Activated T-cell treated with anti-CD3 and anti-CD28 coated beads, Interleukin-2, amount 50 U/mL, for 72 hours (primary cell): Measurements from ENCODE around the gene NUBP1. TPM values are rescaled to one million over a fixed set of nuclear protein-coding genes. Genes with fewer than 3 reads are reported as not detected.

Source experiments
- ATAC-seq, 2 donors: fragments of 150-1000 bp; cut with Tn5 transposase; replicated peaks in 1 of 2; 2 replicates each; pipeline ENCODE4 v1.10.0; 2021; ENCODE audit warnings: moderate library complexity in 2 of 2, mild to moderate bottlenecking in 1 of 2
- DNase-seq, 2 donors: peaks; one replicate each; pipeline ENCODE4 v3.0.0; 2021 to 2022; ENCODE audit warnings: mixed read lengths in 1 of 2
- H3K27ac Mint-ChIP-seq: one replicate; pipeline ENCODE4 v1.8.0; 2022; ENCODE audit warnings: mild to moderate bottlenecking, moderate library complexity, mixed read lengths
- H3K27me3 Mint-ChIP-seq: one replicate; pipeline ENCODE4 v1.8.0; 2022; ENCODE audit warnings: low read depth, mixed read lengths
- H3K36me3 Mint-ChIP-seq, 2 donors: one replicate each; pipeline ENCODE4 v1.8.0; 2022; ENCODE audit warnings: mixed read lengths in 2 of 2, mild to moderate bottlenecking in 1 of 2; ENCODE audit not compliant: insufficient read depth in 2 of 2
- H3K4me1 Mint-ChIP-seq: one replicate; pipeline ENCODE4 v1.8.0; 2022; ENCODE audit warnings: low read depth, mixed read lengths
- H3K4me3 Mint-ChIP-seq, 2 donors: one replicate each; pipeline ENCODE4 v1.8.0; 2022; ENCODE audit warnings: mild to moderate bottlenecking in 2 of 2, mixed read lengths in 2 of 2, moderate library complexity in 2 of 2
- H3K9me3 Mint-ChIP-seq, 2 donors: one replicate each; pipeline ENCODE4 v1.8.0; 2022; ENCODE audit warnings: mixed read lengths in 2 of 2
- total RNA-seq, 2 donors: library from RNA; stranded (reverse); gene quantifications; one replicate each; pipeline ENCODE4 v1.2.3, GENCODE V29; 2022

NUBP1 gene
- total RNA-seq, result 10 to 100 TPM; 22.4 to 24.9 TPM

- Mint-ChIP-seq H3K27me3 (no peaks in the 10 kb centered on the region), H3K36me3 (peaks cover 0 to 4% of the 10 kb centered on the region in 2 donors), H3K9me3 (no peaks in the 10 kb centered on the region), H3K4me1 (peaks cover 56% of the 10 kb centered on the region), H3K4me3 (peak within 1 kb of the TSS; percentile 85 to 89), H3K27ac (peak within 1 kb of the TSS; percentile 95)
- peak; percentile 98 to 99 for DNase-seq
- ATAC-seq, result peak; percentile 92 to 93
Observed at GRCh38 chr16:10743610-10744369, at the start of gene NUBP1. Gene NUBP1 (plus strand): TSS chr16:10743842. CDS start chr16:10743864, 22 bp downstream.

- DNase-seq, result no peak
- Mint-ChIP-seq H3K9me3 (no peaks in the 10 kb centered on the region), H3K36me3 (no peaks in the 10 kb centered on the region), H3K4me3 (no peak overlapping the region), H3K27ac (no peak overlapping the region), H3K4me1 (no peaks in the 10 kb centered on the region), H3K27me3 (no peaks in the 10 kb centered on the region)
- peak in 1 of 2 donors; percentile 23 for ATAC-seq
Observed at GRCh38 chr16:10693889-10694288, 49.8 kb upstream of the NUBP1 start.

GRCh38 chr16:10694306-10694705 is 49.3 kb upstream of the NUBP1 start:
- no peaks in the 10 kb centered on the region for H3K9me3 Mint-ChIP-seq

GRCh38 chr16:10694830-10695229 is 48.8 kb upstream of the NUBP1 start, which contains the start of gene TEKT5:
Gene TEKT5 (minus strand): TSS chr16:10694930. CDS start chr16:10694873, 57 bp downstream.
- H3K36me3 Mint-ChIP-seq, result no peaks in the 10 kb centered on the region
- no peak for DNase-seq
- no peak within 1 kb of the TSS for H3K27ac Mint-ChIP-seq
- no peaks in the 10 kb centered on the region for H3K27me3 Mint-ChIP-seq
- ATAC-seq, result no peak
- no peaks in the 10 kb centered on the region for H3K9me3 Mint-ChIP-seq
- H3K4me1 Mint-ChIP-seq, result no peaks in the 10 kb centered on the region
- H3K4me3 Mint-ChIP-seq, result no peak within 1 kb of the TSS

More at GRCh38 chr16:10694306-10694705, 49.3 kb upstream of the NUBP1 start:
- DNase-seq, result no peak
- H3K27me3 Mint-ChIP-seq, result no peaks in the 10 kb centered on the region
- H3K4me1 Mint-ChIP-seq, result no peaks in the 10 kb centered on the region
- no peaks in the 10 kb centered on the region for H3K36me3 Mint-ChIP-seq
- no peak overlapping the region for H3K27ac Mint-ChIP-seq
- H3K4me3 Mint-ChIP-seq, result no peak overlapping the region
- ATAC-seq, result no peak

- Mint-ChIP-seq H3K4me3 (no peak overlapping the region), H3K27me3 (no peaks in the 10 kb centered on the region), H3K9me3 (no peaks in the 10 kb centered on the region), H3K36me3 (no peaks in the 10 kb centered on the region), H3K27ac (no peak overlapping the region), H3K4me1 (no peaks in the 10 kb centered on the region)
- ATAC-seq (peak; percentile 21 to 22), DNase-seq (no peak)
Observed at GRCh38 chr16:10699756-10700155, 43.9 kb upstream of the NUBP1 start.

GRCh38 chr16:10708969-10709368 is 34.7 kb upstream of the NUBP1 start:
- Mint-ChIP-seq H3K4me3 (no peak overlapping the region), H3K4me1 (no peaks in the 10 kb centered on the region), H3K27ac (no peak overlapping the region), H3K27me3 (peaks cover 8% of the 10 kb centered on the region), H3K36me3 (no peaks in the 10 kb centered on the region), H3K9me3 (no peaks in the 10 kb centered on the region)
- DNase-seq (no peak), ATAC-seq (no peak)

- Mint-ChIP-seq H3K9me3 (peaks cover 0 to under 1% of the 10 kb centered on the region in 2 donors), H3K4me1 (no peaks in the 10 kb centered on the region), H3K4me3 (no peak overlapping the region), H3K36me3 (no peaks in the 10 kb centered on the region), H3K27ac (no peak overlapping the region), H3K27me3 (no peaks in the 10 kb centered on the region)
- DNase-seq, result no peak
- ATAC-seq, result no peak
Observed at GRCh38 chr16:10728003-10728887, 15.4 kb upstream of the NUBP1 start.

- Mint-ChIP-seq H3K27me3 (no peaks in the 10 kb centered on the region), H3K4me3 (no peak overlapping the region), H3K9me3 (peaks cover 2% of the 10 kb centered on the region in 2 donors), H3K36me3 (no peaks in the 10 kb centered on the region), H3K27ac (no peak overlapping the region), H3K4me1 (no peaks in the 10 kb centered on the region)
- ATAC-seq (no peak), DNase-seq (no peak)
Observed at GRCh38 chr16:10729104-10730048, 14.3 kb upstream of the NUBP1 start.

- Mint-ChIP-seq H3K9me3 (peaks cover 2% of the 10 kb centered on the region in 2 donors), H3K36me3 (no peaks in the 10 kb centered on the region), H3K27me3 (no peaks in the 10 kb centered on the region), H3K4me3 (no peak overlapping the region), H3K4me1 (no peaks in the 10 kb centered on the region), H3K27ac (no peak overlapping the region)
- ATAC-seq (no peak), DNase-seq (no peak)
Observed at GRCh38 chr16:10731790-10732189, 11.9 kb upstream of the NUBP1 start.

- H3K27me3 Mint-ChIP-seq, result no peaks in the 10 kb centered on the region
- DNase-seq, result peak; percentile 62 to 77
- H3K4me1 Mint-ChIP-seq, result peaks cover 37% of the 10 kb centered on the region
- H3K4me3 Mint-ChIP-seq, result peak overlapping the region; percentile 41 to 46
- no peaks in the 10 kb centered on the region for H3K36me3 Mint-ChIP-seq
- peaks cover 2% of the 10 kb centered on the region in 2 donors for H3K9me3 Mint-ChIP-seq
- H3K27ac Mint-ChIP-seq, result peak overlapping the region; percentile 54
- peak; percentile 45 to 49 for ATAC-seq
Observed at GRCh38 chr16:10737068-10737625, 6.5 kb upstream of the NUBP1 start.

- H3K9me3 Mint-ChIP-seq, result no peaks in the 10 kb centered on the region
- no peaks in the 10 kb centered on the region for H3K27me3 Mint-ChIP-seq
- H3K4me3 Mint-ChIP-seq, result peak overlapping the region; percentile 22 to 43
- peak overlapping the region; percentile 38 for H3K27ac Mint-ChIP-seq
- DNase-seq (peak; percentile 67 to 77), ATAC-seq (peak; percentile 64 to 67)
- peaks cover 46% of the 10 kb centered on the region for H3K4me1 Mint-ChIP-seq
- no peaks in the 10 kb centered on the region for H3K36me3 Mint-ChIP-seq
Observed at GRCh38 chr16:10738231-10739077, 5.2 kb upstream of the NUBP1 start.
